Esophagus squamous epithelium (tissue), 4 donors: ENCODE data around the gene BCAR3.

Experiments
- CTCF ChIP-seq, 6 experiments: fragments of 450-650 bp in 4 of 6; fragments of 200-600 bp in 2 of 6; sonication (generic) in 2 of 6; IDR thresholded peaks; one replicate each; pipeline ENCODE4 v1.5.1; 2016 to 2019; ENCODE audit warnings: antibody characterized with exemption in 6 of 6, mild to moderate bottlenecking in 4 of 6, moderate library complexity in 4 of 6
- POLR2A ChIP-seq, 4 donors: fragments of 450-650 bp; IDR thresholded peaks; one replicate each; pipeline ENCODE4 v1.6.1; 2017; ENCODE audit warnings: antibody characterized with exemption in 4 of 4, mild to moderate bottlenecking in 4 of 4, moderate library complexity in 3 of 4

GRCh38 chr1:93620172-93620840 is 61.3 kb downstream of the BCAR3 start:
- TF ChIP-seq CTCF (IDR thresholded peaks at IDR 0.05) = no peak
- TF ChIP-seq POLR2A (IDR thresholded peaks at IDR 0.05) = no peak
